ENCODE results near the gene C10orf95. TPM values are rescaled to one million over a fixed set of nuclear protein-coding genes. Genes with fewer than 3 reads are reported as not detected.

The C10orf95 gene
- total and polyA plus RNA-seq, 2 donors (not counting 3 experiments of a cell fraction or from before 2014, with no cell fraction given): 0.08 TPM; not detected in 1

DNA sequence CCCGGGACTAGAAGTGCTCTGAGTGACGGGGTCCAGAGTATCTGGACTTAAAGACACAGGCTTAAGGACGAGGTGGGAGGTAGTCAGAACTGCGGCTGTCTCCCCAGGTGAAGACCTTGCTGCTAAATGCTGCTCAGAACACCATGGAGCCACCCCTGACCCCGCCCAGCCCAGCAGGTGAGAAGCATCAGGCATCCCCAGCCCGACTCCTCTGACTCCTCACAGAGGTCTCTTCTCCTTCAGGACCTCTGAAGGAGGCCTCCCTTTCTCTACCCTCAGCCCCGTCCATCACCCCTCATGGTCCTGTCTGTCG lies 50.0 kb downstream of the C10orf95 start:
- no peak overlapping the region for H2AFZ ChIP-seq (ENCODE audit: low read depth, low read length)
- CTCF ChIA-PET: interaction anchor here (4.0 to 9.2 kb wide), 3 partner anchors 170 to 233 kb away, joined by 42 to 168 read pairs (median 54); no protein-coding TSS in a partner anchor
- BruUV-seq (replicated peaks): no TSS peak
- dilution Hi-C loops (cut with MboI; ENCODE audit: extremely low pct_ligation_motif_present, low sequenced_read_pairs) (no loop called here), intact Hi-C loops (cut with micrococcal nuclease) (no loop called here)
- H3K4me3 ChIP-seq (replicated peaks in 1 of 3; ENCODE audit: insufficient read depth in 1 of 3, low read depth in 1 of 3, low read length in 3 of 3): no peak overlapping the region
- DNase-seq (ENCODE audit: low read depth, low spot score): no peak
- no peak overlapping the region for H3K27ac ChIP-seq (ENCODE audit: insufficient read depth, low read depth, low read length)
- POLR2A ChIA-PET: no interaction called here
- no peaks in the 10 kb centered on the region for H3K9me1 ChIP-seq (replicated peaks; ENCODE audit: control insufficient read depth, extremely low read depth, insufficient read depth, low read length)
- H3K9me3 ChIP-seq (replicated peaks; ENCODE audit: control insufficient read depth, insufficient read depth, low read length): no peaks in the 10 kb centered on the region
- H3K4me1 ChIP-seq (ENCODE audit: control insufficient read depth, extremely low read depth, insufficient read depth, low read length): peaks cover 4% of the 10 kb centered on the region
- no peaks in the 10 kb centered on the region for H3K27me3 ChIP-seq (ENCODE audit: control insufficient read depth in 2 of 2, insufficient read depth in 2 of 2, low read length in 2 of 2)
- H3K79me2 ChIP-seq (ENCODE audit: control insufficient read depth, insufficient read depth, low read length): no peaks in the 10 kb centered on the region
- FAIRE-seq: no peak
- no peaks in the 10 kb centered on the region for H4K20me1 ChIP-seq (replicated peaks; ENCODE audit: control insufficient read depth, extremely low read depth, insufficient read depth, low read length)
- H3K4me2 ChIP-seq (ENCODE audit: insufficient read depth, low read length): no peak overlapping the region
- H3K36me3 ChIP-seq (ENCODE audit: control insufficient read depth in 2 of 2, extremely low read depth in 1 of 2, insufficient read depth in 2 of 2, low read length in 2 of 2): peaks cover 0 to 32% of the 10 kb centered on the region in 2 experiments
- no peak overlapping the region for H3K9ac ChIP-seq (replicated peaks; ENCODE audit: extremely low read depth, insufficient read depth, low read length)
- TF ChIP-seq JUN (IDR thresholded peaks at IDR 0.05; ENCODE audit: borderline replicate concordance, insufficient read depth, insufficient read length, low read depth): no peak
- TF ChIP-seq, protein P1, sequence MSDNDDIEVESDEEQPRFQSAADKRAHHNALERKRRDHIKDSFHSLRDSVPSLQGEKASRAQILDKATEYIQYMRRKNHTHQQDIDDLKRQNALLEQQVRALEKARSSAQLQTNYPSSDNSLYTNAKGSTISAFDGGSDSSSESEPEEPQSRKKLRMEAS (IDR thresholded peaks at IDR 0.05; ENCODE audit: insufficient read depth, insufficient read length): no peak
- no peak for TF ChIP-seq GATA2 (IDR thresholded peaks at IDR 0.05; ENCODE audit: insufficient read depth, insufficient read length, low read depth, low read length)
- TF ChIP-seq POLR2AphosphoS5 (IDR thresholded peaks at IDR 0.05; ENCODE audit: insufficient read depth, low read depth, low read length): no peak
- no peak for TF ChIP-seq EZH2 (IDR thresholded peaks at IDR 0.05; ENCODE audit: borderline replicate concordance, low read depth, low read length, severe bottlenecking)
- TF ChIP-seq POLR2A (IDR thresholded peaks at IDR 0.05; ENCODE audit: low read depth, low read length): no peak
- no peak for TF ChIP-seq FOS (IDR thresholded peaks at IDR 0.05; ENCODE audit: borderline replicate concordance, insufficient read depth, low read length)
- TF ChIP-seq MYC (IDR thresholded peaks at IDR 0.05; ENCODE audit: low read depth, low read length): no peak
- TF ChIP-seq, protein P2, sequence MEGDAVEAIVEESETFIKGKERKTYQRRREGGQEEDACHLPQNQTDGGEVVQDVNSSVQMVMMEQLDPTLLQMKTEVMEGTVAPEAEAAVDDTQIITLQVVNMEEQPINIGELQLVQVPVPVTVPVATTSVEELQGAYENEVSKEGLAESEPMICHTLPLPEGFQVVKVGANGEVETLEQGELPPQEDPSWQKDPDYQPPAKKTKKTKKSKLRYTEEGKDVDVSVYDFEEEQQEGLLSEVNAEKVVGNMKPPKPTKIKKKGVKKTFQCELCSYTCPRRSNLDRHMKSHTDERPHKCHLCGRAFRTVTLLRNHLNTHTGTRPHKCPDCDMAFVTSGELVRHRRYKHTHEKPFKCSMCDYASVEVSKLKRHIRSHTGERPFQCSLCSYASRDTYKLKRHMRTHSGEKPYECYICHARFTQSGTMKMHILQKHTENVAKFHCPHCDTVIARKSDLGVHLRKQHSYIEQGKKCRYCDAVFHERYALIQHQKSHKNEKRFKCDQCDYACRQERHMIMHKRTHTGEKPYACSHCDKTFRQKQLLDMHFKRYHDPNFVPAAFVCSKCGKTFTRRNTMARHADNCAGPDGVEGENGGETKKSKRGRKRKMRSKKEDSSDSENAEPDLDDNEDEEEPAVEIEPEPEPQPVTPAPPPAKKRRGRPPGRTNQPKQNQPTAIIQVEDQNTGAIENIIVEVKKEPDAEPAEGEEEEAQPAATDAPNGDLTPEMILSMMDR (IDR thresholded peaks at IDR 0.05; ENCODE audit: extremely low read depth in 1 of 2, insufficient read depth in 1 of 2, low read depth in 1 of 2, low read length in 2 of 2): no peak
